ENCODE data around the gene BTBD9. TPM values are rescaled to one million over a fixed set of nuclear protein-coding genes. Genes with fewer than 3 reads are reported as not detected.

The BTBD9 gene
- polyA plus RNA-seq, 2 of the 4 experiments (the other 2 are of a cell fraction), result 2.3 to 4.6 TPM

DNA sequence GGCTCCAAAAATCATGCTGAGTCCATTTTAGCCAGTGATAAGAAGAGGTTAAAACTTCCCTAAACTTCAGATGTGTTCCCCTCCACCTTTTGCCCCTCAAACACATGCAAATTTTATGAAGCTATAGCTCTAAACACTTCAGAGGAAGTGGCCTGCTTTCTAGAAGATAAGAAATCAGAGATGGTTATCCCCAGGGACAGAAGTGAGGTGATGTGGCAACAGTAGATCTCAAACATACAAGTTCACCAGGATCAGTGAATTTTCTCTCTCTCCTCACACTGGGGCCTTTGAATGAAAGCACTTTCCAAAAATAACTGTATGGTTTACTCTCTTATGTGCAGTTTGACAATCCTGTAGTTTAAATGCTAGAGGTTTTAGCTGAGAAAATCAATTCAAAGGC lies 332.0 kb downstream of the BTBD9 start:
- H3K9me3 ChIP-seq, result no peaks in the 10 kb centered on the region
- DNase-seq (ENCODE audit: low read depth in 1 of 2, low spot score in 1 of 2), result no peak
- POLR2A ChIA-PET, result no interaction called here
- no peak overlapping the region for H3K4me3 ChIP-seq
- ATAC-seq, result no peak
- no peak overlapping the region for H3K27ac ChIP-seq
- no peaks in the 10 kb centered on the region for H3K4me1 ChIP-seq
- no peak overlapping the region for H3K4me2 ChIP-seq
- no peak for FAIRE-seq
- no peak for TF ChIP-seq GATA3 (IDR thresholded peaks at IDR 0.05; ENCODE audit: borderline replicate concordance)
- TF ChIP-seq TP53 (CRISPR knock-in tag; IDR thresholded peaks at IDR 0.05), result no peak
- CTCF ChIA-PET, result no interaction called here

GRCh38 chr6:38306931-38307330 lies 332.8 kb downstream of the BTBD9 start:
- DNase-seq (ENCODE audit: low read depth in 1 of 2, low spot score in 1 of 2) (no peak), ATAC-seq (no peak), FAIRE-seq (no peak)
- Histone ChIP-seq H3K4me1 (no peaks in the 10 kb centered on the region), H3K9me3 (no peaks in the 10 kb centered on the region), H3K4me2 (no peak overlapping the region), H3K4me3 (no peak overlapping the region), H3K27ac (no peak overlapping the region)
- no peak for TF ChIP-seq ZFP36 (IDR thresholded peaks at IDR 0.05; ENCODE audit: borderline replicate concordance, partially characterized antibody)
- POLR2A ChIA-PET, result no interaction called here
- CTCF ChIA-PET, result no interaction called here

DNA sequence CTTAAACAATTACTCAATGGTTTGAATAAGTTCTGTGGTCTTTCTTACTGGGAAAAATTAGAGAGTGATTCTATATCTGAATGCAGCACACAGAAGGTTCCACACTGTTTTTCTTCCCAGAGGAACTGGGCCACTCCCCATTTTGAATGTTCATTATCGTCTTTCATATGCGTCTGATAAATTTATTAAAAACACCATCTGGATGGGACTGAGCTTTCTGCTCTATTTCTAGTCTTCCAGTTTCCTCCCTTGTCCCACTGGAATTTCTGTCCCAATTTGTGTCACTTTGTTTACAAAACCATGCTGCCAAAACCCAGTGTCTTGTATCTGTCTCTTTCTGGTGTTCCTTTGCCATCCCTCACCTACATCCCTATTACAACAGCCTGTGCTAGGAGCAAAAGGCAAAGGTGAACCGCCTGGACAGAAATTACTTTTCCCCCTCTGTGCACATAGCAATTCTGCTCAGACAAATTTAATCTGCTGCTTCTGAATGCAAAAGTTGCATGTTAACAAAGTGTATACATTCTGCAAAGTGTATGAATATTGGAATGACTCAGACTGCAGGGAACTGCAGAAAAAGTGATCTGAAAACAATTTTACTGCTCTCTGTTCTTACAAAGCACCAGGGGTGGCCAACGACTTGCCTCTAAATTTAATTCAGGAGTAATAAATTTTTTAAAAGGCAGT lies 333.6 kb downstream of the BTBD9 start:
- H3K4me1 ChIP-seq, result no peaks in the 10 kb centered on the region
- ChIA-PET CTCF (no interaction called here), POLR2A (no interaction called here)
- no peak for TF ChIP-seq ZC3H11A (IDR thresholded peaks at IDR 0.05)
- no peak for TF ChIP-seq ESRRA (IDR thresholded peaks at IDR 0.05; ENCODE audit: borderline replicate concordance, low read length)
- TF ChIP-seq TFCP2L1 (CRISPR knock-in tag; IDR thresholded peaks at IDR 0.05), result no peak
- TF ChIP-seq, protein P1, sequence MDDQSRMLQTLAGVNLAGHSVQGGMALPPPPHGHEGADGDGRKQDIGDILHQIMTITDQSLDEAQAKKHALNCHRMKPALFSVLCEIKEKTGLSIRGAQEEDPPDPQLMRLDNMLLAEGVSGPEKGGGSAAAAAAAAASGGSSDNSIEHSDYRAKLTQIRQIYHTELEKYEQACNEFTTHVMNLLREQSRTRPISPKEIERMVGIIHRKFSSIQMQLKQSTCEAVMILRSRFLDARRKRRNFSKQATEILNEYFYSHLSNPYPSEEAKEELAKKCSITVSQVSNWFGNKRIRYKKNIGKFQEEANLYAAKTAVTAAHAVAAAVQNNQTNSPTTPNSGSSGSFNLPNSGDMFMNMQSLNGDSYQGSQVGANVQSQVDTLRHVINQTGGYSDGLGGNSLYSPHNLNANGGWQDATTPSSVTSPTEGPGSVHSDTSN (IDR thresholded peaks at IDR 0.05), result no peak
- TF ChIP-seq JUN (IDR thresholded peaks at IDR 0.05), result no peak
- TF ChIP-seq CBX8 (IDR thresholded peaks at IDR 0.05), result no peak
- TF ChIP-seq, protein P2, sequence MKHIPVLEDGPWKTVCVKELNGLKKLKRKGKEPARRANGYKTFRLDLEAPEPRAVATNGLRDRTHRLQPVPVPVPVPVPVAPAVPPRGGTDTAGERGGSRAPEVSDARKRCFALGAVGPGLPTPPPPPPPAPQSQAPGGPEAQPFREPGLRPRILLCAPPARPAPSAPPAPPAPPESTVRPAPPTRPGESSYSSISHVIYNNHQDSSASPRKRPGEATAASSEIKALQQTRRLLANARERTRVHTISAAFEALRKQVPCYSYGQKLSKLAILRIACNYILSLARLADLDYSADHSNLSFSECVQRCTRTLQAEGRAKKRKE (CRISPR knock-in tag; IDR thresholded peaks at IDR 0.05; ENCODE audit: low read depth), result no peak
- TF ChIP-seq ZSCAN20 (CRISPR knock-in tag; IDR thresholded peaks at IDR 0.05), result no peak
- no peak for TF ChIP-seq JUNB (IDR thresholded peaks at IDR 0.05)
- no peak for TF ChIP-seq ZNF302 (CRISPR knock-in tag; IDR thresholded peaks at IDR 0.05)
- no peak for TF ChIP-seq KDM1A (IDR thresholded peaks at IDR 0.05; ENCODE audit: low read depth)
- no peak for TF ChIP-seq CHD4 (IDR thresholded peaks at IDR 0.05; ENCODE audit: borderline replicate concordance)
- no peak for TF ChIP-seq KDM5A (IDR thresholded peaks at IDR 0.05)
- TF ChIP-seq RNF2 (IDR thresholded peaks at IDR 0.05; ENCODE audit: borderline replicate concordance, low read depth), result no peak
- TF ChIP-seq EHF (CRISPR knock-in tag; IDR thresholded peaks at IDR 0.05), result no peak
- TF ChIP-seq RFX5 (IDR thresholded peaks at IDR 0.05), result no peak
- TF ChIP-seq EP300 (IDR thresholded peaks at IDR 0.05), result no peak
- no peak overlapping the region for H3K4me3 ChIP-seq
- DNase-seq (ENCODE audit: low read depth in 1 of 2, low spot score in 1 of 2) (no peak), FAIRE-seq (no peak), ATAC-seq (no peak)
- H3K27ac ChIP-seq, result no peak overlapping the region
- WGBS (ENCODE audit: missing lambda C conversion rate), result 63% methylated on average over 4 of the region's 4 CpGs
- no peak overlapping the region for H3K4me2 ChIP-seq
- no peaks in the 10 kb centered on the region for H3K9me3 ChIP-seq

DNA sequence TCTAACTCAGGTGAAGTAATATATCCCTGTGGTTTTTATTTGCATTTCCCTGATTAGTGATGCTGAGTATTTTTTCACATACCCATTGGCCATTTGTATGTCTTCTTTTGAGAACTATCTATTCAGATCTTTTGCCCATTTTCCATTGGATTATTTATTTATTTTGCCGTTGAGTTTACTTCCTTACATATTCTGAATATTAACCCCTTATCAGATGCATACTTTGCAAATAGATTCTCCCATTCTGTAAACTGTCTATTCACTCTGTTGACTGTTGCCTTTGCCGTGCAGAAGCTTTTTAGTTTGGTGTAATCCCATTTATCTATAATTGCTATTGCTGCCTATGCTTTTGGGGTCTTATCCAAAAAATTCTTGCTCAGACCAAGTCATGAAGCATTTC lies 336.9 kb downstream of the BTBD9 start:
- no peak for DNase-seq (ENCODE audit: low read depth in 1 of 2, low spot score in 1 of 2)
- ATAC-seq, result no peak
- ChIA-PET POLR2A (no interaction called here), CTCF (no interaction called here)
- Histone ChIP-seq H3K9me3 (no peaks in the 10 kb centered on the region), H3K4me2 (no peak overlapping the region), H3K27ac (no peak overlapping the region), H3K4me1 (no peaks in the 10 kb centered on the region), H3K4me3 (no peak overlapping the region)
- 32% methylated on average over 2 of the region's 2 CpGs for WGBS (ENCODE audit: missing lambda C conversion rate)
- peak; percentile 13 for FAIRE-seq
- TF ChIP-seq ELK1 (IDR thresholded peaks at IDR 0.05; ENCODE audit: low read depth, low read length) (no peak), RARB (CRISPR knock-in tag; IDR thresholded peaks at IDR 0.05) (no peak), ESRRA (IDR thresholded peaks at IDR 0.05; ENCODE audit: borderline replicate concordance, low read length) (no peak), CHD2 (IDR thresholded peaks at IDR 0.05; ENCODE audit: low read length, partially characterized antibody) (no peak), CEBPB (IDR thresholded peaks at IDR 0.05) (no peak), MAZ (IDR thresholded peaks at IDR 0.05; ENCODE audit: borderline replicate concordance, low read depth, low read length) (no peak), ZFP36 (IDR thresholded peaks at IDR 0.05; ENCODE audit: borderline replicate concordance, partially characterized antibody) (no peak), FOSL2 (IDR thresholded peaks at IDR 0.05) (no peak), FOSL2 (CRISPR knock-in tag; IDR thresholded peaks at IDR 0.05) (no peak)
- TF ChIP-seq, protein P3, sequence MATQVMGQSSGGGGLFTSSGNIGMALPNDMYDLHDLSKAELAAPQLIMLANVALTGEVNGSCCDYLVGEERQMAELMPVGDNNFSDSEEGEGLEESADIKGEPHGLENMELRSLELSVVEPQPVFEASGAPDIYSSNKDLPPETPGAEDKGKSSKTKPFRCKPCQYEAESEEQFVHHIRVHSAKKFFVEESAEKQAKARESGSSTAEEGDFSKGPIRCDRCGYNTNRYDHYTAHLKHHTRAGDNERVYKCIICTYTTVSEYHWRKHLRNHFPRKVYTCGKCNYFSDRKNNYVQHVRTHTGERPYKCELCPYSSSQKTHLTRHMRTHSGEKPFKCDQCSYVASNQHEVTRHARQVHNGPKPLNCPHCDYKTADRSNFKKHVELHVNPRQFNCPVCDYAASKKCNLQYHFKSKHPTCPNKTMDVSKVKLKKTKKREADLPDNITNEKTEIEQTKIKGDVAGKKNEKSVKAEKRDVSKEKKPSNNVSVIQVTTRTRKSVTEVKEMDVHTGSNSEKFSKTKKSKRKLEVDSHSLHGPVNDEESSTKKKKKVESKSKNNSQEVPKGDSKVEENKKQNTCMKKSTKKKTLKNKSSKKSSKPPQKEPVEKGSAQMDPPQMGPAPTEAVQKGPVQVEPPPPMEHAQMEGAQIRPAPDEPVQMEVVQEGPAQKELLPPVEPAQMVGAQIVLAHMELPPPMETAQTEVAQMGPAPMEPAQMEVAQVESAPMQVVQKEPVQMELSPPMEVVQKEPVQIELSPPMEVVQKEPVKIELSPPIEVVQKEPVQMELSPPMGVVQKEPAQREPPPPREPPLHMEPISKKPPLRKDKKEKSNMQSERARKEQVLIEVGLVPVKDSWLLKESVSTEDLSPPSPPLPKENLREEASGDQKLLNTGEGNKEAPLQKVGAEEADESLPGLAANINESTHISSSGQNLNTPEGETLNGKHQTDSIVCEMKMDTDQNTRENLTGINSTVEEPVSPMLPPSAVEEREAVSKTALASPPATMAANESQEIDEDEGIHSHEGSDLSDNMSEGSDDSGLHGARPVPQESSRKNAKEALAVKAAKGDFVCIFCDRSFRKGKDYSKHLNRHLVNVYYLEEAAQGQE (IDR thresholded peaks at IDR 0.05), result no peak

All from A549 (cell line).